ENCODE results near the gene FUT3.

FUT3 gene

GRCh38 chr19:5799247-5800241 lies 51.7 kb downstream of the FUT3 start:
- no peak for DNase-seq

- no peak for DNase-seq
Measured at GRCh38 chr19:5798244-5798643, 53.0 kb downstream of the FUT3 start.

GRCh38 chr19:5795382-5795919 lies 55.8 kb downstream of the FUT3 start:
- no peak for DNase-seq

GRCh38 chr19:5793188-5793587 lies 58.1 kb downstream of the FUT3 start:
- DNase-seq, result no peak
